ENCODE measurements around the gene CTU2. TPM values are rescaled to one million over a fixed set of nuclear protein-coding genes. Genes with fewer than 3 reads are reported as not detected.

CTU2 gene
- total and polyA plus RNA-seq, 9 of the 15 experiments (the other 6 are each of a cell fraction or from before 2014, with no cell fraction given) = 1.3 to 105 (median 23.2) TPM

GRCh38 chr16:88685156-88686061 is 20.9 kb upstream of the CTU2 start (continued):
- TF ChIP-seq, protein P1, sequence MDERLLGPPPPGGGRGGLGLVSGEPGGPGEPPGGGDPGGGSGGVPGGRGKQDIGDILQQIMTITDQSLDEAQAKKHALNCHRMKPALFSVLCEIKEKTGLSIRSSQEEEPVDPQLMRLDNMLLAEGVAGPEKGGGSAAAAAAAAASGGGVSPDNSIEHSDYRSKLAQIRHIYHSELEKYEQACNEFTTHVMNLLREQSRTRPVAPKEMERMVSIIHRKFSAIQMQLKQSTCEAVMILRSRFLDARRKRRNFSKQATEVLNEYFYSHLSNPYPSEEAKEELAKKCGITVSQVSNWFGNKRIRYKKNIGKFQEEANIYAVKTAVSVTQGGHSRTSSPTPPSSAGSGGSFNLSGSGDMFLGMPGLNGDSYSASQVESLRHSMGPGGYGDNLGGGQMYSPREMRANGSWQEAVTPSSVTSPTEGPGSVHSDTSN (CRISPR knock-in tag; IDR thresholded peaks at IDR 0.05; ENCODE audit: low read depth) = no peak
- TF ChIP-seq, protein P1 (tag; conservative IDR thresholded peaks at IDR 0.05; ENCODE audit: low read depth) = no peak
- TF ChIP-seq NR2C2 (CRISPR knock-in tag; IDR thresholded peaks at IDR 0.05) (0 out of 2 replicates have a peak, but pooled peaks have one; percentile 33), NR2C2 (tag; IDR thresholded peaks at IDR 0.05) (no peak), ZNF57 (CRISPR knock-in tag; IDR thresholded peaks at IDR 0.05) (no peak), SIN3A (IDR thresholded peaks at IDR 0.05; ENCODE audit: borderline replicate concordance in 2 of 2, control insufficient read depth in 1 of 2, low read depth in 2 of 2, low read length in 2 of 2) (no peak), POLR2G (IDR thresholded peaks at IDR 0.05; ENCODE audit: low read depth, low read length) (peak; percentile 49)
- TF ChIP-seq, protein P2, sequence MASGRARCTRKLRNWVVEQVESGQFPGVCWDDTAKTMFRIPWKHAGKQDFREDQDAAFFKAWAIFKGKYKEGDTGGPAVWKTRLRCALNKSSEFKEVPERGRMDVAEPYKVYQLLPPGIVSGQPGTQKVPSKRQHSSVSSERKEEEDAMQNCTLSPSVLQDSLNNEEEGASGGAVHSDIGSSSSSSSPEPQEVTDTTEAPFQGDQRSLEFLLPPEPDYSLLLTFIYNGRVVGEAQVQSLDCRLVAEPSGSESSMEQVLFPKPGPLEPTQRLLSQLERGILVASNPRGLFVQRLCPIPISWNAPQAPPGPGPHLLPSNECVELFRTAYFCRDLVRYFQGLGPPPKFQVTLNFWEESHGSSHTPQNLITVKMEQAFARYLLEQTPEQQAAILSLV (tag; IDR thresholded peaks at IDR 0.05) = no peak
